Kidney epithelial cell (primary cell): ENCODE measurements around the gene KCNQ1. TPM values are rescaled to one million over a fixed set of nuclear protein-coding genes. Genes with fewer than 3 reads are reported as not detected.

Source experiments
- DNase-seq: peaks from one replicate; pipeline ENCODE4 v3.0.0-alpha.2; 2010; ENCODE audit warnings: low read depth
- H3K27me3 ChIP-seq: 2 replicates; pipeline ENCODE4 v1.6.0; 2011; ENCODE audit warnings: low read length; ENCODE audit not compliant: control insufficient read depth, insufficient read depth
- H3K36me3 ChIP-seq: 2 replicates; pipeline ENCODE4 v1.5.1; 2011; ENCODE audit warnings: low read length; ENCODE audit not compliant: control insufficient read depth, insufficient read depth
- H3K4me3 ChIP-seq: 2 replicates; pipeline ENCODE4 v1.5.1; 2011; ENCODE audit warnings: low read depth, mild to moderate bottlenecking, control low read depth, low read length
- total RNA-seq: library from RNA; depleted of rRNA; stranded (reverse); fragments of >200 nt; gene quantifications from 2 replicates; pipeline ENCODE4 v1.2.3, GENCODE V29; 2015
- TF ChIP-seq, protein P1 (sequence below): IDR thresholded peaks from 2 replicates; pipeline ENCODE4 v1.5.1; 2011; ENCODE audit warnings: mild to moderate bottlenecking, moderate library complexity, low read length, control low read depth, inconsistent platforms; ENCODE audit not compliant: insufficient read depth, poor library complexity, severe bottlenecking

The KCNQ1 gene
- total RNA-seq, 1 donor from 2014 or later, result 2.3 TPM

GRCh38 chr11:2569731-2570210, 125.0 kb downstream of the KCNQ1 start:
- no peaks in the 10 kb centered on the region for H3K36me3 ChIP-seq
- TF ChIP-seq, protein P1, sequence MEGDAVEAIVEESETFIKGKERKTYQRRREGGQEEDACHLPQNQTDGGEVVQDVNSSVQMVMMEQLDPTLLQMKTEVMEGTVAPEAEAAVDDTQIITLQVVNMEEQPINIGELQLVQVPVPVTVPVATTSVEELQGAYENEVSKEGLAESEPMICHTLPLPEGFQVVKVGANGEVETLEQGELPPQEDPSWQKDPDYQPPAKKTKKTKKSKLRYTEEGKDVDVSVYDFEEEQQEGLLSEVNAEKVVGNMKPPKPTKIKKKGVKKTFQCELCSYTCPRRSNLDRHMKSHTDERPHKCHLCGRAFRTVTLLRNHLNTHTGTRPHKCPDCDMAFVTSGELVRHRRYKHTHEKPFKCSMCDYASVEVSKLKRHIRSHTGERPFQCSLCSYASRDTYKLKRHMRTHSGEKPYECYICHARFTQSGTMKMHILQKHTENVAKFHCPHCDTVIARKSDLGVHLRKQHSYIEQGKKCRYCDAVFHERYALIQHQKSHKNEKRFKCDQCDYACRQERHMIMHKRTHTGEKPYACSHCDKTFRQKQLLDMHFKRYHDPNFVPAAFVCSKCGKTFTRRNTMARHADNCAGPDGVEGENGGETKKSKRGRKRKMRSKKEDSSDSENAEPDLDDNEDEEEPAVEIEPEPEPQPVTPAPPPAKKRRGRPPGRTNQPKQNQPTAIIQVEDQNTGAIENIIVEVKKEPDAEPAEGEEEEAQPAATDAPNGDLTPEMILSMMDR, result no peak
- DNase-seq, result no peak
- H3K4me3 ChIP-seq, result no peak overlapping the region
- H3K27me3 ChIP-seq, result peaks cover 3% of the 10 kb centered on the region

DNA sequence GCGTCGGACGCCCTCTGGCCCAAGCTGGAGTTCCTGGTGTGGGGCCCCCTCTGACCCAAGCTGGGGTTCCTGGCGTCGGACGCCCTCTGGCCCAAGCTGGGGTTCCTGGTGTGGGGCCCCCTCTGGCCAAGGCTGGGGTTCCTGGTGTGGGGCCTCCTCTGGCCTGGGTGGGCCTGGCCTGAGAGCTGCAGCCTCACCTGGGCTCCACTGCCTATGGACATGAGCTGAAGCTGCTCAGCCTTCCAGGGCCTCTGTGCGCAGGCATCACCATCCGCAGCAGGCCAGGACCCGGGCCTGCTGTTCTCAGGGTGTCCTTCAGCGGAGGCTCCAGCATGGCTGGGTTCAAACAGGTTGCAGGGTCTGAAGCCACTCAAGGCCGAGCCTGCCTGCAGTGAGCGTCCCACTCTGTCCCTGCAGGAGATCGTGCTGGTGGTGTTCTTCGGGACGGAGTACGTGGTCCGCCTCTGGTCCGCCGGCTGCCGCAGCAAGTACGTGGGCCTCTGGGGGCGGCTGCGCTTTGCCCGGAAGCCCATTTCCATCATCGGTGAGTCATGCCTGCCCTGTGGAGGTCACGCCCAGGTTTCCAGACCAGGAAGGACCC, 125.5 kb downstream of the KCNQ1 start:
- TF ChIP-seq, protein P1, result no peak
- DNase-seq, result no peak
- Histone ChIP-seq H3K4me3 (no peak overlapping the region), H3K36me3 (no peaks in the 10 kb centered on the region), H3K27me3 (peaks cover 7% of the 10 kb centered on the region)

GRCh38 chr11:2570841-2571597, 126.2 kb downstream of the KCNQ1 start:
- TF ChIP-seq, protein P1, result no peak
- H3K36me3 ChIP-seq, result no peaks in the 10 kb centered on the region
- H3K4me3 ChIP-seq, result no peak overlapping the region
- DNase-seq, result no peak
- peaks cover 4% of the 10 kb centered on the region for H3K27me3 ChIP-seq

DNA sequence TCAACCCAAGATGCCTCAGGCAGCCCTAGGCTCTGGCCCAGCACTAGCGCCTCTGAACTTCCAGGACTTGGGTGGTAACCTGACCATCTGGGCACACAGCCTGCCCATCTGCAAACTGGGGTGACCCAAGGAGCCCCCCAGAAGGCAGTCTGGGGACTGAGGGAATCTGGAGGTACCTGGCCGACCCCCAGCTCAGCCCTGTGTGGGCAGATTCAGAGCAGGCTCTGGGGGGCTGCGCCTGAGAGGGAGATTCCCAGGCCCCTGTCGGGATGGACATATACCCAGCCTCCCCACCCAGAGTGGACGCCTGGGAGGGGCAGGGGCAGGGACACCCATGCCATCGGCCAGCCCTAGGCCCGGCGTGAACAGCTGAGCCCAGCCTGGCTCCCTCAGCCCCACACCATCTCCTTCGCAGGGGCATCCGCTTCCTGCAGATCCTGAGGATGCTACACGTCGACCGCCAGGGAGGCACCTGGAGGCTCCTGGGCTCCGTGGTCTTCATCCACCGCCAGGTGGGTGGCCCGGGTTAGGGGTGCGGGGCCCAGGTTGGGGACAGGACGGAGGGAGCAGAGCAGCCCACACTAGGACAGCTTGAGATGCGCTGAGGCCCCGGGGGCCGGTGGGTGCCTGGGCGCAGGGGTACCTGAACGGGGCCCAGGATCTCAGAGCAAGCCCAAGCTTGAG, 126.9 kb downstream of the KCNQ1 start:
- H3K36me3 ChIP-seq, result no peaks in the 10 kb centered on the region
- TF ChIP-seq, protein P1, result no peak
- no peak overlapping the region for H3K4me3 ChIP-seq
- no peak for DNase-seq
- peaks cover 4% of the 10 kb centered on the region for H3K27me3 ChIP-seq

DNA sequence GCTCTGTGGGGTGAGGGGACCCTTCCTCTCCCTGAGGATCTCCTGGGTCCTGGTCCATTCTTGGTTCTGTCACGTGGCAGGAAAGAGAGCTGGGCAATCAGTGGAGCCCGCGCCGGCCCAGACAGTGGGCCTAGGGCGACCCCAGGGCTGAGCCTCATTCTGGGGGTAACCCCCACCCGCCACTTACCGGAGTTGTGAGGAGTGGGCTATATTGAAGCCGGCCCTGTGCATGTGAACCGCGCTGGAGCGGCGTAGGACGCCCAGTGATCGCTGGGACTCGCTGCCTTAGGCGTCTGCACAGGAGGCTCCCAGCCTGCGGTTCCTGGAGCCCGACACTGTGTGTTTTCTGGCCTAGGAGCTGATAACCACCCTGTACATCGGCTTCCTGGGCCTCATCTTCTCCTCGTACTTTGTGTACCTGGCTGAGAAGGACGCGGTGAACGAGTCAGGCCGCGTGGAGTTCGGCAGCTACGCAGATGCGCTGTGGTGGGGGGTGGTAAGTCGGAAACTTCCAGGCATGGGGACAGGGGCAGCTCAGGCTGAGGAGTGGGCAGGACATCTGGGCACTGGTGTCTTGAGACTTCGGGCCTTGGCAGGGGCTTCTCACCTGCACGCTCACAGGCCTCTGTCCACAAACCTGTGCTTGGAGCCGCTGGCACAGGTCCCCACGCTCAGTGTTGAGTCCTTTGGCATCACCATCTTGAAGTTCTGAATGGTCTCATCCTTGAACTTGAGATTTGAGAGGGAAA, 127.9 kb downstream of the KCNQ1 start:
- TF ChIP-seq, protein P1, result no peak
- no peak for DNase-seq
- H3K4me3 ChIP-seq, result no peak overlapping the region
- no peaks in the 10 kb centered on the region for H3K36me3 ChIP-seq
- peaks cover 4% of the 10 kb centered on the region for H3K27me3 ChIP-seq
